HepG2 (cell line): Measurements from ENCODE around the gene SLCO2B1. TPM values are rescaled to one million over a fixed set of nuclear protein-coding genes. Genes with fewer than 3 reads are reported as not detected.

Experiments used
- ATAC-seq: fragments of 200-7000 bp; cut with Tn5 transposase; 3 replicates; pipeline ENCODE4 v1.9.1; 2020; ENCODE audit warnings: mild to moderate bottlenecking, moderate library complexity
- BruUV-seq: library from RNA; stranded (reverse); fragments of 400-500 nt; replicated peaks from 2 replicates; lab custom pipeline; 2021; lab: Mats Ljungman, UMichigan
- CTCF ChIA-PET: fragments of 300-600 bp; formaldehyde crosslinking; extraction: SDS; loops from one replicate; lab custom pipeline; 2021; ENCODE audit warnings: low total read pairs, inconsistent platforms, low intra/inter-chr PET ratio; lab: Yijun Ruan, JAX
- POLR2A ChIA-PET: fragments of 350-600 bp; sonication (Branson Sonifier 250); formaldehyde crosslinking; loops from one replicate; lab custom pipeline; 2020; ENCODE audit warnings: antibody characterized with exemption, inconsistent platforms; lab: Yijun Ruan, JAX
- DNase-seq: peaks from one replicate; pipeline ENCODE4 v3.0.0-alpha.2; 2015; ENCODE audit warnings: low spot score
- FAIRE-seq: peaks from 3 replicates; lab custom pipeline; 2011; peaks lifted over from hg19 to GRCh38; lab: Jason Lieb, UNC
- H2AFZ ChIP-seq: one replicate; pipeline ENCODE4 v1.6.1; 2011; ENCODE audit warnings: low read length, inconsistent platforms
- H3K27ac ChIP-seq: fragments of 300-600 bp; 3 replicates; pipeline ENCODE4 v1.8.0; 2011; ENCODE audit warnings: mixed run types, mild to moderate bottlenecking, mixed read lengths, low read length, inconsistent platforms; ENCODE audit not compliant: insufficient read depth; ENCODE audit errors: extremely low read length
- H3K27me3 ChIP-seq, 2 experiments: fragments of 200-600 bp in 1 of 2; 2 replicates in 1 of 2; 3 replicates in 1 of 2; pipeline versions ENCODE4 v1.6.0 to v1.8.0; 2011; ENCODE audit warnings: low read length in 2 of 2, mild to moderate bottlenecking in 2 of 2, moderate library complexity in 2 of 2, inconsistent platforms in 1 of 2; ENCODE audit not compliant: insufficient read depth in 2 of 2, control insufficient read depth in 1 of 2
- H3K36me3 ChIP-seq, 2 experiments: fragments of 200-600 bp in 1 of 2; replicated peaks in 1 of 2; 2 replicates in 1 of 2; 3 replicates in 1 of 2; pipeline versions ENCODE4 v1.5.1 to v1.8.0; 2011; ENCODE audit warnings: low read length in 2 of 2, inconsistent platforms in 1 of 2; ENCODE audit not compliant: insufficient read depth in 2 of 2, control insufficient read depth in 1 of 2
- H3K4me1 ChIP-seq: 2 replicates; pipeline ENCODE4 v1.5.1; 2012; ENCODE audit warnings: low read length, inconsistent platforms; ENCODE audit not compliant: insufficient read depth
- H3K4me2 ChIP-seq: 2 replicates; pipeline ENCODE4 v1.6.0; 2011; ENCODE audit warnings: low read depth, low read length, inconsistent platforms
- H3K4me3 ChIP-seq, 3 experiments: fragments of 200-600 bp in 1 of 3; sonication (generic), shearing (Covaris generic) in 1 of 3; replicated peaks in 1 of 3; 2 replicates each; pipeline ENCODE4 v1.5.1; 2011 to 2016; ENCODE audit warnings: low read length in 3 of 3, inconsistent platforms in 2 of 3, low read depth in 2 of 3, mild to moderate bottlenecking in 2 of 3, control low read depth in 1 of 3, mixed read lengths in 1 of 3; ENCODE audit not compliant: insufficient read depth in 1 of 3
- H3K79me2 ChIP-seq: one replicate; pipeline ENCODE4 v1.6.1; 2011; ENCODE audit warnings: low read length, inconsistent platforms; ENCODE audit not compliant: insufficient read depth
- H3K9ac ChIP-seq: 2 replicates; pipeline ENCODE4 v1.6.0; 2011; ENCODE audit warnings: mild to moderate bottlenecking, low read depth, low read length, inconsistent platforms; ENCODE audit not compliant: insufficient read depth
- H3K9me3 ChIP-seq: 2 replicates; pipeline ENCODE4 v1.5.1; 2012; ENCODE audit warnings: mild to moderate bottlenecking, low read length
- H4K20me1 ChIP-seq: 2 replicates; pipeline ENCODE4 v1.6.0; 2011; ENCODE audit warnings: inconsistent platforms, mild to moderate bottlenecking, low read length, moderate library complexity; ENCODE audit not compliant: insufficient read depth
- DMAP1 ChIP-seq: IDR thresholded peaks from 2 replicates; pipeline ENCODE4 v1.6.1; 2016
- ELF1 ChIP-seq: sonication (generic); formaldehyde crosslinking; IDR thresholded peaks from 2 replicates; pipeline ENCODE4 v1.4.0; 2020; ENCODE audit warnings: missing genetic modification reagents
- FOXK2 ChIP-seq: fragments of 450-650 bp; IDR thresholded peaks from 2 replicates; pipeline ENCODE4 v1.6.1; 2016
- MTA3 ChIP-seq: sonication (generic); formaldehyde crosslinking; IDR thresholded peaks from 2 replicates; pipeline ENCODE4 v1.4.0; 2020; ENCODE audit warnings: missing genetic modification reagents
- SMC3 ChIP-seq: IDR thresholded peaks from 2 replicates; pipeline ENCODE4 v1.6.1; 2011; ENCODE audit warnings: low read length, improper control_type of control experiment
- U2AF2 ChIP-seq: fragments of 200-400 bp; formaldehyde crosslinking; IDR thresholded peaks from 2 replicates; pipeline ENCODE4 v1.6.1; 2017; ENCODE audit warnings: low read depth, mild to moderate bottlenecking, low read length
- XBP1 ChIP-seq: sonication (generic); formaldehyde crosslinking; IDR thresholded peaks from 2 replicates; pipeline ENCODE4 v1.5.0; 2020; ENCODE audit warnings: missing genetic modification reagents
- ZFP36L1 ChIP-seq: sonication (generic); formaldehyde crosslinking; IDR thresholded peaks from 2 replicates; pipeline ENCODE4 v1.8.0; 2022; ENCODE audit warnings: mild to moderate bottlenecking, missing genetic modification reagents, moderate library complexity
- ZNF460 ChIP-seq: sonication (generic); formaldehyde crosslinking; IDR thresholded peaks from 2 replicates; pipeline ENCODE4 v1.5.1; 2020; ENCODE audit warnings: missing genetic modification reagents, mild to moderate bottlenecking, borderline replicate concordance
- ZNF513 ChIP-seq: sonication (generic); formaldehyde crosslinking; conservative IDR thresholded peaks from 2 replicates; pipeline ENCODE4 v1.5.0; 2020; ENCODE audit warnings: missing genetic modification reagents
- ZNF547 ChIP-seq: sonication (generic); formaldehyde crosslinking; IDR thresholded peaks from 2 replicates; pipeline ENCODE4 v1.5.1; 2020; ENCODE audit warnings: mild to moderate bottlenecking, missing genetic modification reagents
- ZNF558 ChIP-seq: sonication (generic); formaldehyde crosslinking; IDR thresholded peaks from 2 replicates; pipeline ENCODE4 v1.9.0; 2022; ENCODE audit warnings: mild to moderate bottlenecking, missing genetic modification reagents, borderline replicate concordance
- ZNF567 ChIP-seq: sonication (generic); formaldehyde crosslinking; IDR thresholded peaks from 2 replicates; pipeline ENCODE4 v1.8.1; 2023; ENCODE audit warnings: mild to moderate bottlenecking, missing genetic modification reagents, borderline replicate concordance
- ZNF646 ChIP-seq: sonication (generic); formaldehyde crosslinking; IDR thresholded peaks from 2 replicates; pipeline ENCODE4 v1.9.0; 2021; ENCODE audit warnings: mild to moderate bottlenecking, missing genetic modification reagents
- ZNF772 ChIP-seq: sonication (generic); formaldehyde crosslinking; IDR thresholded peaks from 2 replicates; pipeline ENCODE4 v1.5.0; 2020; ENCODE audit warnings: mild to moderate bottlenecking, missing genetic modification reagents
- ZSCAN30 ChIP-seq: sonication (generic); formaldehyde crosslinking; IDR thresholded peaks from 2 replicates; pipeline ENCODE4 v1.5.0; 2020; ENCODE audit warnings: mild to moderate bottlenecking, missing genetic modification reagents
- WGBS: methylation state at CpG from one replicate; pipeline ENCODE4 v1.1.6; 2017; ENCODE audit warnings: low lambda C conversion rate; 5-methylcytosine and 5-hydroxymethylcytosine counted together
- in situ Hi-C: cut with HindIII; loops from 2 replicates; pipeline ENCODE4 v1.10.0; 2017; ENCODE audit warnings: low pct_unique_long_range_greater_than_20kb; ENCODE audit not compliant: extremely low pct_ligation_motif_present
- intact Hi-C: fragments of 100-400 bp; cut with micrococcal nuclease; formaldehyde crosslinking; loops from one replicate; pipeline ENCODE4 v1.10.0; 2022; ENCODE audit not compliant: unreplicated experiment
- polyA plus RNA-seq, 8 experiments: library from polyadenylated mRNA; depleted of rRNA in 3 of 8; stranded (reverse) in 7 of 8; unstranded in 1 of 8; fragments of >200 nt; fragmentation: Illumina TruSeq in 4 of 8; extraction: Trizol in 4 of 8; gene quantifications; 2 replicates each; pipeline versions ENCODE4 v1.2.1 to v1.2.3, GENCODE V29; 2011 to 2016; ENCODE audit warnings: low read depth in 4 of 8, missing spikeins in 1 of 8, mixed read lengths in 1 of 8; ENCODE audit not compliant: insufficient read depth in 1 of 8
- total RNA-seq, 5 experiments: library from RNA; depleted of rRNA; stranded (reverse); fragments of >200 nt; fragmentation: Illumina TruSeq; extraction: Trizol; gene quantifications; 2 replicates each; pipeline ENCODE4 v1.2.3, GENCODE V29; 2016; ENCODE audit warnings: low read depth in 1 of 5

SLCO2B1 gene
- total and polyA plus RNA-seq, 2 of the 13 experiments (the other 11 are each of a cell fraction or from before 2014, with no cell fraction given) = 15.3 to 19.8 TPM

- TF ChIP-seq SMC3 (peak; percentile 12; the same call in 1 of the 2 replicates), ZNF547 (CRISPR knock-in tag) (no peak)
- TF ChIP-seq, all 625 proteins: peak for 4
Measured at GRCh38 chr11:75223954-75224643, 73.2 kb downstream of the SLCO2B1 start (continued).

- no peak for FAIRE-seq
- H3K4me2 ChIP-seq = no peak overlapping the region
- CTCF ChIA-PET = interaction anchor here (0.9 kb wide), 1 partner anchor 23 kb away, joined by 4 read pairs; no protein-coding TSS in a partner anchor
- ATAC-seq = no peak
- H3K9me3 ChIP-seq = no peaks in the 10 kb centered on the region
- no TSS peak for BruUV-seq
- no peak overlapping the region for H2AFZ ChIP-seq
- no peaks in the 10 kb centered on the region for H3K36me3 ChIP-seq
- DNase-seq = no peak
- WGBS = 0% methylated on average over 3 of the region's 4 CpGs
- in situ Hi-C loops = no loop called here
- no peak overlapping the region for H3K4me3 ChIP-seq
- H3K27me3 ChIP-seq = peaks cover 1 to 24% of the 10 kb centered on the region in 2 experiments
- no peaks in the 10 kb centered on the region for H4K20me1 ChIP-seq
- intact Hi-C loops = no loop called here
- no peak overlapping the region for H3K9ac ChIP-seq
- no peaks in the 10 kb centered on the region for H3K79me2 ChIP-seq
- no peak overlapping the region for H3K27ac ChIP-seq
- no peaks in the 10 kb centered on the region for H3K4me1 ChIP-seq
- POLR2A ChIA-PET = no interaction called here
- TF ChIP-seq U2AF2 = no peak
- no peak for TF ChIP-seq ZNF460 (CRISPR knock-in tag)
- TF ChIP-seq ZNF567 (CRISPR knock-in tag) = no peak
- no peak for TF ChIP-seq ZNF558
- TF ChIP-seq MTA3 (CRISPR knock-in tag) = no peak
- TF ChIP-seq DMAP1 (CRISPR knock-in tag) = no peak
- no peak for TF ChIP-seq ZNF772
- no peak for TF ChIP-seq ZNF646
- no peak for TF ChIP-seq XBP1
- TF ChIP-seq ELF1 = no peak
- no peak for TF ChIP-seq ZNF513 (CRISPR knock-in tag)
- no peak for TF ChIP-seq ZFP36L1 (CRISPR knock-in tag)
- no peak for TF ChIP-seq FOXK2
- no peak for TF ChIP-seq ZSCAN30 (CRISPR knock-in tag)
Measured at GRCh38 chr11:75225794-75226193, 74.9 kb downstream of the SLCO2B1 start.
